ENCODE data around the gene TPCN1. TPM values are rescaled to one million over a fixed set of nuclear protein-coding genes. Genes with fewer than 3 reads are reported as not detected.
A peak's percentile ranks its signal among the peaks of the same experiment; 100 is the strongest.

TPCN1 gene
- total and polyA plus RNA-seq, 2 donors from 2014 or later = 38.4 to 93.3 TPM

- H3K9ac ChIP-seq (ENCODE audit: low read length in 3 of 3) = no peak overlapping the region
- peak overlapping the region in 1 of 2 donors; percentile 23 for H3K27ac ChIP-seq (ENCODE audit: low read depth in 2 of 2, low read length in 2 of 2)
- H3K4me1 ChIP-seq (ENCODE audit: control insufficient read depth in 2 of 3, insufficient read depth in 2 of 3, low read depth in 1 of 3, low read length in 3 of 3) = peaks cover 7 to 34% (median 33%) of the 10 kb centered on the region in 3 donors
- intact Hi-C loops (cut with DNase I) = no loop called here
- DNase-seq = peak in 1 of 5 donors; percentile 11
- FAIRE-seq = no peak
- peaks cover 0 to 19% (median 12%) of the 10 kb centered on the region in 3 donors for H3K36me3 ChIP-seq (ENCODE audit: control insufficient read depth in 2 of 3, insufficient read depth in 3 of 3, low read length in 3 of 3)
- no peak for TF ChIP-seq CTCF (IDR thresholded peaks at IDR 0.05; ENCODE audit: borderline replicate concordance, extremely low read depth, insufficient read depth)
- H3K9me3 ChIP-seq (ENCODE audit: control insufficient read depth in 2 of 3, insufficient read depth in 1 of 3, low read length in 3 of 3) = no peaks in the 10 kb centered on the region
- H3K27me3 ChIP-seq (ENCODE audit: control insufficient read depth, insufficient read depth, low read length) = no peaks in the 10 kb centered on the region
- no peak overlapping the region for H3K4me3 ChIP-seq (ENCODE audit: low read length in 3 of 3)
These were observed 41.4 kb downstream of the TPCN1 start for GRCh38 chr12:113262710-113263109.

GRCh38 chr12:113263431-113263963 lies 42.2 kb downstream of the TPCN1 start:
- H3K36me3 ChIP-seq (ENCODE audit: control insufficient read depth in 2 of 3, insufficient read depth in 3 of 3, low read length in 3 of 3) = peaks cover 3 to 26% (median 19%) of the 10 kb centered on the region in 3 donors
- no peak overlapping the region for H3K4me3 ChIP-seq (ENCODE audit: low read length in 3 of 3)
- no peak for TF ChIP-seq CTCF (IDR thresholded peaks at IDR 0.05; ENCODE audit: borderline replicate concordance, extremely low read depth, insufficient read depth)
- intact Hi-C loops (cut with DNase I) = no loop called here
- H3K9ac ChIP-seq (ENCODE audit: low read length in 3 of 3) = no peak overlapping the region
- FAIRE-seq = no peak
- peak overlapping the region in 1 of 2 donors; percentile 42 for H3K27ac ChIP-seq (ENCODE audit: low read depth in 2 of 2, low read length in 2 of 2)
- peaks cover 7 to 33% (median 32%) of the 10 kb centered on the region in 3 donors for H3K4me1 ChIP-seq (ENCODE audit: control insufficient read depth in 2 of 3, insufficient read depth in 2 of 3, low read depth in 1 of 3, low read length in 3 of 3)
- no peaks in the 10 kb centered on the region for H3K9me3 ChIP-seq (ENCODE audit: control insufficient read depth in 2 of 3, insufficient read depth in 1 of 3, low read length in 3 of 3)
- no peaks in the 10 kb centered on the region for H3K27me3 ChIP-seq (ENCODE audit: control insufficient read depth, insufficient read depth, low read length)
- peak in 2 of 5 donors; percentile 25 to 29 for DNase-seq

- Histone ChIP-seq H3K4me3 (ENCODE audit: low read length in 3 of 3) (no peak overlapping the region), H3K27ac (ENCODE audit: low read depth in 2 of 2, low read length in 2 of 2) (no peak overlapping the region), H3K9me3 (ENCODE audit: control insufficient read depth in 2 of 3, insufficient read depth in 1 of 3, low read length in 3 of 3) (no peaks in the 10 kb centered on the region), H3K9ac (ENCODE audit: low read length in 3 of 3) (no peak overlapping the region), H3K36me3 (ENCODE audit: control insufficient read depth in 2 of 3, insufficient read depth in 3 of 3, low read length in 3 of 3) (peaks cover 3 to 48% (median 29%) of the 10 kb centered on the region in 3 donors), H3K4me1 (ENCODE audit: control insufficient read depth in 2 of 3, insufficient read depth in 2 of 3, low read depth in 1 of 3, low read length in 3 of 3) (peaks cover 4 to 21% (median 11%) of the 10 kb centered on the region in 3 donors), H3K27me3 (ENCODE audit: control insufficient read depth, insufficient read depth, low read length) (no peaks in the 10 kb centered on the region)
- intact Hi-C loops (cut with DNase I) = no loop called here
- FAIRE-seq (no peak), DNase-seq (peak in 1 of 5 donors; percentile 24)
- no peak for TF ChIP-seq CTCF (IDR thresholded peaks at IDR 0.05; ENCODE audit: borderline replicate concordance, extremely low read depth, insufficient read depth)
These were observed 45.0 kb downstream of the TPCN1 start for GRCh38 chr12:113266106-113266895.

Measured in kidney (tissue), 14 donors.